ACC112 (cell line): Measurements from ENCODE around the gene SLFN5.

Source experiments
- H2AFZ ChIP-seq: fragments of 200-600 bp; sonication (generic); one replicate; pipeline ENCODE4 v1.6.0; 2017; ENCODE audit warnings: antibody characterized with exemption, low read length; ENCODE audit not compliant: unreplicated experiment
- H3K27ac ChIP-seq: fragments of 200-600 bp; sonication (generic); 2 replicates; pipeline ENCODE4 v1.5.1; 2014; ENCODE audit warnings: low read depth, mild to moderate bottlenecking, antibody characterized with exemption, low read length, moderate library complexity
- H3K27me3 ChIP-seq: fragments of 200-600 bp; sonication (generic); 2 replicates; pipeline ENCODE4 v1.6.1; 2014; ENCODE audit warnings: mild to moderate bottlenecking, antibody characterized with exemption, low read length, moderate library complexity, mixed read lengths; ENCODE audit not compliant: insufficient read depth
- H3K36me3 ChIP-seq: fragments of 200-600 bp; sonication (generic); 2 replicates; pipeline ENCODE4 v1.6.1; 2016; ENCODE audit warnings: mild to moderate bottlenecking, antibody characterized with exemption, low read length, moderate library complexity, mixed read lengths; ENCODE audit not compliant: insufficient read depth
- H3K4me1 ChIP-seq: fragments of 200-600 bp; sonication (generic); one replicate; pipeline ENCODE4 v1.6.1; 2016; ENCODE audit warnings: low read length, mixed read lengths; ENCODE audit not compliant: insufficient read depth, unreplicated experiment, control insufficient read depth
- H3K4me3 ChIP-seq: fragments of 200-600 bp; sonication (generic); 2 replicates; pipeline ENCODE4 v1.5.1; 2014; ENCODE audit warnings: mild to moderate bottlenecking, low read depth, low read length
- H3K79me2 ChIP-seq: fragments of 200-600 bp; sonication (generic); one replicate; pipeline ENCODE4 v1.6.0; 2016; ENCODE audit warnings: low read length; ENCODE audit not compliant: control insufficient read depth, unreplicated experiment, insufficient read depth

Gene SLFN5

GRCh38 chr17:35313875-35314409 lies 71.1 kb downstream of the SLFN5 start:
- H3K4me3 ChIP-seq: no peak overlapping the region
- peaks cover 22% of the 10 kb centered on the region for H3K4me1 ChIP-seq
- H3K27me3 ChIP-seq: no peaks in the 10 kb centered on the region
- H2AFZ ChIP-seq: no peak overlapping the region
- H3K27ac ChIP-seq: no peak overlapping the region
- no peaks in the 10 kb centered on the region for H3K36me3 ChIP-seq
- no peaks in the 10 kb centered on the region for H3K79me2 ChIP-seq

GRCh38 chr17:35314415-35315216 lies 71.7 kb downstream of the SLFN5 start:
- Histone ChIP-seq H3K4me1 (peaks cover 22% of the 10 kb centered on the region), H3K79me2 (no peaks in the 10 kb centered on the region), H3K27me3 (no peaks in the 10 kb centered on the region), H2AFZ (no peak overlapping the region), H3K36me3 (no peaks in the 10 kb centered on the region), H3K27ac (peak overlapping the region; percentile 56; the same call in 1 of the 2 replicates), H3K4me3 (no peak overlapping the region)

- Histone ChIP-seq H3K4me1 (peaks cover 22% of the 10 kb centered on the region), H3K27ac (peak overlapping the region; percentile 56; the same call in 1 of the 2 replicates), H3K4me3 (no peak overlapping the region), H2AFZ (no peak overlapping the region), H3K79me2 (no peaks in the 10 kb centered on the region), H3K27me3 (no peaks in the 10 kb centered on the region), H3K36me3 (no peaks in the 10 kb centered on the region)
Measured at GRCh38 chr17:35315283-35315682, 72.4 kb downstream of the SLFN5 start.

- Histone ChIP-seq H2AFZ (no peak overlapping the region), H3K27ac (peak overlapping the region; percentile 24; the same call in 1 of the 2 replicates), H3K27me3 (no peaks in the 10 kb centered on the region), H3K4me3 (no peak overlapping the region), H3K4me1 (peaks cover 22% of the 10 kb centered on the region), H3K36me3 (no peaks in the 10 kb centered on the region), H3K79me2 (no peaks in the 10 kb centered on the region)
Measured at GRCh38 chr17:35315971-35316370, 73.1 kb downstream of the SLFN5 start.

GRCh38 chr17:35322749-35323148 lies 79.9 kb downstream of the SLFN5 start:
- Histone ChIP-seq H3K79me2 (no peaks in the 10 kb centered on the region), H3K27me3 (peaks cover 44% of the 10 kb centered on the region)

More at GRCh38 chr17:35322749-35323148, 79.9 kb downstream of the SLFN5 start:
- Histone ChIP-seq H3K27ac (no peak overlapping the region), H3K36me3 (no peaks in the 10 kb centered on the region), H2AFZ (no peak overlapping the region), H3K4me3 (no peak overlapping the region), H3K4me1 (no peaks in the 10 kb centered on the region)
